Measurements from ENCODE around the gene ZBTB21.
A peak's percentile ranks its signal among the peaks of the same experiment; 100 is the strongest.

Gene ZBTB21

GRCh38 chr21:42007356-42007940 lies 2.7 kb downstream of the ZBTB21 start:
- Histone ChIP-seq H3K4me2 (ENCODE audit: low read length) (peak overlapping the region; percentile 19; the same call in 1 of the 2 replicates), H3K9me2 (replicated peaks; ENCODE audit: control insufficient read depth, low read length) (no peaks in the 10 kb centered on the region), H3F3A (ENCODE audit: control insufficient read depth, insufficient read depth) (peaks cover 9% of the 10 kb centered on the region), H3K4me3 (ENCODE audit: low read length) (no peak overlapping the region), H3K27me3 (ENCODE audit: control insufficient read depth, low read length) (no peaks in the 10 kb centered on the region), H3K79me2 (ENCODE audit: control insufficient read depth, low read length) (peaks cover 64% of the 10 kb centered on the region), H3K9me3 (ENCODE audit: control insufficient read depth, insufficient read depth, low read length) (no peaks in the 10 kb centered on the region), H3K4me1 (ENCODE audit: control insufficient read depth, low read length) (peaks cover 25% of the 10 kb centered on the region), H3K36me3 (ENCODE audit: control insufficient read depth, low read length) (peaks cover 21% of the 10 kb centered on the region), H4K20me1 (ENCODE audit: control insufficient read depth, insufficient read depth, low read depth, low read length) (no peaks in the 10 kb centered on the region), H3K27ac (ENCODE audit: low read depth, low read length) (no peak overlapping the region)
- no peak for TF ChIP-seq CTCF (IDR thresholded peaks at IDR 0.05; ENCODE audit: low read depth, low read length, poor library complexity, severe bottlenecking)
- TF ChIP-seq EZH2phosphoT487 (IDR thresholded peaks at IDR 0.05; ENCODE audit: borderline replicate concordance, low read length), result no peak

GRCh38 chr21:42006765-42007164 lies 3.4 kb downstream of the ZBTB21 start:
- peaks cover 25% of the 10 kb centered on the region for H3K36me3 ChIP-seq (ENCODE audit: control insufficient read depth, low read length)
- peaks cover 67% of the 10 kb centered on the region for H3K79me2 ChIP-seq (ENCODE audit: control insufficient read depth, low read length)
- no peaks in the 10 kb centered on the region for H3K9me3 ChIP-seq (ENCODE audit: control insufficient read depth, insufficient read depth, low read length)
- H3F3A ChIP-seq (ENCODE audit: control insufficient read depth, insufficient read depth), result peaks cover 6% of the 10 kb centered on the region
- H4K20me1 ChIP-seq (ENCODE audit: control insufficient read depth, insufficient read depth, low read depth, low read length), result no peaks in the 10 kb centered on the region
- H3K9me2 ChIP-seq (replicated peaks; ENCODE audit: control insufficient read depth, low read length), result no peaks in the 10 kb centered on the region
- no peak overlapping the region for H3K27ac ChIP-seq (ENCODE audit: low read depth, low read length)
- no peak overlapping the region for H3K4me2 ChIP-seq (ENCODE audit: low read length)
- TF ChIP-seq CTCF (IDR thresholded peaks at IDR 0.05; ENCODE audit: low read depth, low read length, poor library complexity, severe bottlenecking), result no peak
- TF ChIP-seq EZH2phosphoT487 (IDR thresholded peaks at IDR 0.05; ENCODE audit: borderline replicate concordance, low read length), result no peak
- H3K4me1 ChIP-seq (ENCODE audit: control insufficient read depth, low read length), result peaks cover 22% of the 10 kb centered on the region
- no peak overlapping the region for H3K4me3 ChIP-seq (ENCODE audit: low read length)
- H3K27me3 ChIP-seq (ENCODE audit: control insufficient read depth, low read length), result no peaks in the 10 kb centered on the region

- no peaks in the 10 kb centered on the region for H3K9me3 ChIP-seq (ENCODE audit: control insufficient read depth, insufficient read depth, low read length)
- no peaks in the 10 kb centered on the region for H4K20me1 ChIP-seq (ENCODE audit: control insufficient read depth, insufficient read depth, low read depth, low read length)
- H3K36me3 ChIP-seq (ENCODE audit: control insufficient read depth, low read length), result peaks cover 41% of the 10 kb centered on the region
- H3K27me3 ChIP-seq (ENCODE audit: control insufficient read depth, low read length), result no peaks in the 10 kb centered on the region
- no peak overlapping the region for H3K27ac ChIP-seq (ENCODE audit: low read depth, low read length)
- no peaks in the 10 kb centered on the region for H3F3A ChIP-seq (ENCODE audit: control insufficient read depth, insufficient read depth)
- H3K4me3 ChIP-seq (ENCODE audit: low read length), result no peak overlapping the region
- no peaks in the 10 kb centered on the region for H3K9me2 ChIP-seq (replicated peaks; ENCODE audit: control insufficient read depth, low read length)
- H3K4me2 ChIP-seq (ENCODE audit: low read length), result no peak overlapping the region
- peaks cover 15% of the 10 kb centered on the region for H3K4me1 ChIP-seq (ENCODE audit: control insufficient read depth, low read length)
- TF ChIP-seq CTCF (IDR thresholded peaks at IDR 0.05; ENCODE audit: low read depth, low read length, poor library complexity, severe bottlenecking) (no peak), EZH2phosphoT487 (IDR thresholded peaks at IDR 0.05; ENCODE audit: borderline replicate concordance, low read length) (no peak)
- peaks cover 78% of the 10 kb centered on the region for H3K79me2 ChIP-seq (ENCODE audit: control insufficient read depth, low read length)
Measured at GRCh38 chr21:42004406-42005199, 5.6 kb downstream of the ZBTB21 start.

Data from DOHH2 (cell line).